Measurements from ENCODE around the gene KCNQ1.

The KCNQ1 gene

DNA sequence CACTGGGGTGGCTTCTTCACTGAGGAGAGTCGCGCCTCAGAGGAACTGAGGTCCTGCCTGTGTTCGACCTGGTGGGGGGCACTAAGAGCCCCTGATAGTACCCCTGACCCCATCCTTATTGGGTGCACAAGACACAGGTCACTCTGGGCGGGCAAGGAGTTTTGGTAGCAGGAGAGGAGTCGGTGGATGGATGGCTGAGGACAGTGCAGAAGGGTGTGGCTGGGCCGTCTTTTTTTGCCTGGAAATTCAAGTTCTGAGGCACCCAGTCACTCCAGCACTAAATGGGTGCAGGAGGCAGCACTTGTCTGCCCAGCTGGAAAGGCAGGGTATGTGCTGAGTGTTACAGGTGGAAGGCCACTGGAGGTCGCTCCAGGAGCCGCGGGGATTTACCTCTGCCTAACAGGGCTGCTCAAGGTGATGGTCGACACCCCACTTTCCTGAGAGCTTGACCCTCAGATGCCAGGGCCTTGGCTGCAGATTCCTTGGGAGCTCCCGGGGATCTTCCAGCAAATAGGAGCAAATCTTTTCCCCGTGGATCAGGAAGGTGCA lies 43.3 kb upstream of the KCNQ1 start:
- Histone ChIP-seq H3K9ac (ENCODE audit: low read length) (peak overlapping the region; percentile 90), H3K36me3 (ENCODE audit: low read length) (no peaks in the 10 kb centered on the region), H3K9me2 (replicated peaks; ENCODE audit: insufficient read depth, low read length) (no peaks in the 10 kb centered on the region), H3F3A (ENCODE audit: insufficient read depth) (peaks cover 23% of the 10 kb centered on the region), H3K9me3 (ENCODE audit: insufficient read depth, low read length) (no peaks in the 10 kb centered on the region), H4K20me1 (ENCODE audit: low read depth, low read length) (no peaks in the 10 kb centered on the region), H3K79me2 (ENCODE audit: insufficient read depth, low read length) (peaks cover 11% of the 10 kb centered on the region), H3K4me3 (ENCODE audit: insufficient read depth, low read length, poor library complexity, severe bottlenecking) (peak overlapping the region; percentile 94), H2AFZ (ENCODE audit: low read depth, low read length, severe bottlenecking) (no peak overlapping the region), H3K4me2 (ENCODE audit: low read depth, low read length, poor library complexity, severe bottlenecking) (peak overlapping the region; percentile 90), H3K27me3 (ENCODE audit: low read length) (no peaks in the 10 kb centered on the region), H3K27ac (ENCODE audit: low read depth, low read length) (no peak overlapping the region)
- TF ChIP-seq, protein P1, sequence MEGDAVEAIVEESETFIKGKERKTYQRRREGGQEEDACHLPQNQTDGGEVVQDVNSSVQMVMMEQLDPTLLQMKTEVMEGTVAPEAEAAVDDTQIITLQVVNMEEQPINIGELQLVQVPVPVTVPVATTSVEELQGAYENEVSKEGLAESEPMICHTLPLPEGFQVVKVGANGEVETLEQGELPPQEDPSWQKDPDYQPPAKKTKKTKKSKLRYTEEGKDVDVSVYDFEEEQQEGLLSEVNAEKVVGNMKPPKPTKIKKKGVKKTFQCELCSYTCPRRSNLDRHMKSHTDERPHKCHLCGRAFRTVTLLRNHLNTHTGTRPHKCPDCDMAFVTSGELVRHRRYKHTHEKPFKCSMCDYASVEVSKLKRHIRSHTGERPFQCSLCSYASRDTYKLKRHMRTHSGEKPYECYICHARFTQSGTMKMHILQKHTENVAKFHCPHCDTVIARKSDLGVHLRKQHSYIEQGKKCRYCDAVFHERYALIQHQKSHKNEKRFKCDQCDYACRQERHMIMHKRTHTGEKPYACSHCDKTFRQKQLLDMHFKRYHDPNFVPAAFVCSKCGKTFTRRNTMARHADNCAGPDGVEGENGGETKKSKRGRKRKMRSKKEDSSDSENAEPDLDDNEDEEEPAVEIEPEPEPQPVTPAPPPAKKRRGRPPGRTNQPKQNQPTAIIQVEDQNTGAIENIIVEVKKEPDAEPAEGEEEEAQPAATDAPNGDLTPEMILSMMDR (IDR thresholded peaks at IDR 0.05; ENCODE audit: insufficient read depth, low read length, poor library complexity, severe bottlenecking): peak; percentile 15
- no peak for TF ChIP-seq EZH2phosphoT487 (conservative IDR thresholded peaks at IDR 0.05; ENCODE audit: low read length)

DNA sequence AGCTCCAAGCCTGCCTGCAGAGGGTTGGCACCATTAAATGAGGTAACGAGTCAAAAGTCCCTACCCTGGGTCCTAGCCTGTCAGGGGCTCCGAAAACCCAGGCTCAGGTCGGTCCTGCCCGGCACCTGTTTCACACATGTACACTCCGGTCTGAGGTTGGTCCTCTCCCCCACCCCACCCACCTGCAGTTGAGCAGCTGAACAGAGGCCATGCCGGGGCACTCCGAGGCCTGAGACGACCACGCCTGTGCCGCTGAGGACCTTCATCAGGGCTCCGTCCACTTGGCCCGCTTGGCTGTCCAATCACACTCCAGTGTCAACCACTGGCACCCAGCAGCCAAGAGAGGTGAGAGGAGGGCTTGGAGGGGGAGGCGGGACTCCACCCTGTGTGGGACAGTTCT lies 42.7 kb upstream of the KCNQ1 start:
- H2AFZ ChIP-seq (ENCODE audit: low read depth, low read length, severe bottlenecking): no peak overlapping the region
- H3K9me3 ChIP-seq (ENCODE audit: insufficient read depth, low read length): no peaks in the 10 kb centered on the region
- H3K27ac ChIP-seq (ENCODE audit: low read depth, low read length): no peak overlapping the region
- H3K4me3 ChIP-seq (ENCODE audit: insufficient read depth, low read length, poor library complexity, severe bottlenecking): no peak overlapping the region
- H3K9me2 ChIP-seq (replicated peaks; ENCODE audit: insufficient read depth, low read length): no peaks in the 10 kb centered on the region
- H3K79me2 ChIP-seq (ENCODE audit: insufficient read depth, low read length): peaks cover 11% of the 10 kb centered on the region
- no peaks in the 10 kb centered on the region for H3K36me3 ChIP-seq (ENCODE audit: low read length)
- H4K20me1 ChIP-seq (ENCODE audit: low read depth, low read length): no peaks in the 10 kb centered on the region
- H3F3A ChIP-seq (ENCODE audit: insufficient read depth): peaks cover 23% of the 10 kb centered on the region
- TF ChIP-seq, protein P1 (IDR thresholded peaks at IDR 0.05; ENCODE audit: insufficient read depth, low read length, poor library complexity, severe bottlenecking): no peak
- TF ChIP-seq EZH2phosphoT487 (conservative IDR thresholded peaks at IDR 0.05; ENCODE audit: low read length): no peak
- no peaks in the 10 kb centered on the region for H3K27me3 ChIP-seq (ENCODE audit: low read length)
- H3K4me2 ChIP-seq (ENCODE audit: low read depth, low read length, poor library complexity, severe bottlenecking): peak overlapping the region; percentile 90
- peak overlapping the region; percentile 90; the same call in 1 of the 2 replicates for H3K9ac ChIP-seq (ENCODE audit: low read length)

DNA sequence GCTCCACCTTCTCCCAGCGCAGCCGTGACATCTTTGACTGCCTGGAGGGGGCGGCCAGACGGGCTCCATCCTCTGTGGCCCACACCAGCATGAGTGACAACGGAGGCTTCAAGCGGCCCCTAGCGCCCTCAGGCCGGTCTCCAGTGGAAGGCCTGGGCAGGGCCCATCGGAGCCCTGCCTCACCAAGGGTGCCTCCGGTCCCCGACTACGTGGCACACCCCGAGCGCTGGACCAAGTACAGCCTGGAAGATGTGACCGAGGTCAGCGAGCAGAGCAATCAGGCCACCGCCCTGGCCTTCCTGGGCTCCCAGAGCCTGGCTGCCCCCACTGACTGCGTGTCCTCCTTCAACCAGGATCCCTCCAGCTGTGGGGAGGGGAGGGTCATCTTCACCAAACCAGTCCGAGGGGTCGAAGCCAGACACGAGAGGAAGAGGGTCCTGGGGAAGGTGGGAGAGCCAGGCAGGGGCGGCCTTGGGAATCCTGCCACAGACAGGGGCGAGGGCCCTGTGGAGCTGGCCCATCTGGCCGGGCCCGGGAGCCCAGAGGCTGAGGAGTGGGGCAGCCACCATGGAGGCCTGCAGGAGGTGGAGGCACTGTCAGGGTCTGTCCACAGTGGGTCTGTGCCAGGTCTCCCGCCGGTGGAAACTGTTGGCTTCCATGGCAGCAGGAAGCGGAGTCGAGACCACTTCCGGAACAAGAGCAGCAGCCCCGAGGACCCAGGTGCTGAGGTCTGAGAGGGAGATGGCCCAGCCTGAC lies 41.7 kb upstream of the KCNQ1 start:
- no peak overlapping the region for H3K4me3 ChIP-seq (ENCODE audit: insufficient read depth, low read length, poor library complexity, severe bottlenecking)
- H3K9me2 ChIP-seq (replicated peaks; ENCODE audit: insufficient read depth, low read length): no peaks in the 10 kb centered on the region
- H3K27me3 ChIP-seq (ENCODE audit: low read length): no peaks in the 10 kb centered on the region
- no peaks in the 10 kb centered on the region for H4K20me1 ChIP-seq (ENCODE audit: low read depth, low read length)
- peaks cover 17% of the 10 kb centered on the region for H3F3A ChIP-seq (ENCODE audit: insufficient read depth)
- no peak overlapping the region for H3K9ac ChIP-seq (ENCODE audit: low read length)
- H3K36me3 ChIP-seq (ENCODE audit: low read length): no peaks in the 10 kb centered on the region
- H3K4me2 ChIP-seq (ENCODE audit: low read depth, low read length, poor library complexity, severe bottlenecking): no peak overlapping the region
- no peak overlapping the region for H3K27ac ChIP-seq (ENCODE audit: low read depth, low read length)
- TF ChIP-seq, protein P1 (IDR thresholded peaks at IDR 0.05; ENCODE audit: insufficient read depth, low read length, poor library complexity, severe bottlenecking): no peak
- no peak for TF ChIP-seq EZH2phosphoT487 (conservative IDR thresholded peaks at IDR 0.05; ENCODE audit: low read length)
- H3K79me2 ChIP-seq (ENCODE audit: insufficient read depth, low read length): peaks cover 11% of the 10 kb centered on the region
- no peak overlapping the region for H2AFZ ChIP-seq (ENCODE audit: low read depth, low read length, severe bottlenecking)
- no peaks in the 10 kb centered on the region for H3K9me3 ChIP-seq (ENCODE audit: insufficient read depth, low read length)
